NCI-H2196 treated with DMSO at 0.1 percent for 48 hours (cell line): Measurements from ENCODE around the gene ABHD6.
"Not testable (repeated sequence)": the region's sequence is repeated elsewhere in the genome, so short reads cannot be mapped to it uniquely, and the experiment has no call there.

Experiments used
- DNase-seq: peaks from one replicate; lab custom pipeline; 2025; ENCODE audit not compliant: unreplicated experiment; lab: John Stamatoyannopoulos, UW

The ABHD6 gene, protein sequence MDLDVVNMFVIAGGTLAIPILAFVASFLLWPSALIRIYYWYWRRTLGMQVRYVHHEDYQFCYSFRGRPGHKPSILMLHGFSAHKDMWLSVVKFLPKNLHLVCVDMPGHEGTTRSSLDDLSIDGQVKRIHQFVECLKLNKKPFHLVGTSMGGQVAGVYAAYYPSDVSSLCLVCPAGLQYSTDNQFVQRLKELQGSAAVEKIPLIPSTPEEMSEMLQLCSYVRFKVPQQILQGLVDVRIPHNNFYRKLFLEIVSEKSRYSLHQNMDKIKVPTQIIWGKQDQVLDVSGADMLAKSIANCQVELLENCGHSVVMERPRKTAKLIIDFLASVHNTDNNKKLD

DNA sequence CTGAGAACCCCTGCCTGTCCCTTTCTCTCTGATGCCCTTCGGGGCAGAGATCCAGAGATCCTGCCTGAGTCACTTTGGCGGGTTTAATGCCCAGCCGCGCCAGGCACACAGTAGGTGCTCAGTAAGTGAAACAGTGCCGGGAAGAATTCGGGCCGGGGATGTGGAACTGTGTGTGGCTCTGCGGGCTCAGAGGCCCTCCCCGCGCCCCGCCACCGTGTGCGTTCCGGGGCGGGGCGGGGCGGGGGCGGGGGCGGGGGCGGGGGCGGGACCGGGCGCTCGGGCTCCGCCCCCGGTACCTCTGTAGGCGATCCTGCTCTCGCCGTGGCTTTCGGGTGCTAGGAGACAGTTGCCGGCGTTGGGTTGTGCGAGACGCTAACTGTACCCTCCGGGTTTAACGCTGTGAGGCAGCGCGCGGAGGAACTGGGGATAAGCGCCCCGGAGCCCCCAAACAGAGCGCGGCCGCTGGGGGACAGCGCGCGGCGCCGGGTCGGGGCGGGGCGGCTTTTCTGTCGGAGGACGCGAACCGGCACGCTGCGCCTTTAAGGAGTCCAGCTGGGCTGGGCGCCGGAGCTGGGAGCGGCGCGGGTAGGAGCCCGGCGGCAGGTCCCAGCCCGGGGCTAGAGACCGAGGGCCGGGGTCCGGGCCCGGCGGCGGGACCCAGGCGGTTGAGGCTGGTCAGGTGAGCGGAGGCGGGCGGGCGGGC, at the start of gene ABHD6:
Gene ABHD6 (plus strand): TSS at position 555 of the 703 bp plus-strand sequence. CDS start 18,795 bp downstream, outside the sequence.
- DNase-seq, result peak; percentile 20

DNA sequence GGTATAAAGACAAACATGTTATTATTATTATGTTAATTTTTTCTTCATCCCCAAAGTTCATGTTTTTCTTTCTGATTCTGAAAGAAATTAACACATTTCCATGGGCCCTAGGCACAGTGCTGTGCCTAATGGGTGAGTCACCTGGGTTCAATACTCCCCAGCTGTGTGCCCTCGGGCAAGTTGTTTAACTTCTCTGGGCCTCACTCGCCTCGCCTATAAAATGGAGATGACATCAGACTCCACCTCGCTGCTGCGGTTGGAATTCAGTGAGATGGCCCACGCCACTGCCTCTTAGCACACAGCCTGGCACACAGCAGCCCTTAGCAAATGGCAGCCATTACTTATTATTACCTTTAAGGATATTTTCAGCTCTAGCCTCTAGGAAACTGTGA, 49.4 kb upstream of the ABHD6 start:
- no peak for DNase-seq

DNA sequence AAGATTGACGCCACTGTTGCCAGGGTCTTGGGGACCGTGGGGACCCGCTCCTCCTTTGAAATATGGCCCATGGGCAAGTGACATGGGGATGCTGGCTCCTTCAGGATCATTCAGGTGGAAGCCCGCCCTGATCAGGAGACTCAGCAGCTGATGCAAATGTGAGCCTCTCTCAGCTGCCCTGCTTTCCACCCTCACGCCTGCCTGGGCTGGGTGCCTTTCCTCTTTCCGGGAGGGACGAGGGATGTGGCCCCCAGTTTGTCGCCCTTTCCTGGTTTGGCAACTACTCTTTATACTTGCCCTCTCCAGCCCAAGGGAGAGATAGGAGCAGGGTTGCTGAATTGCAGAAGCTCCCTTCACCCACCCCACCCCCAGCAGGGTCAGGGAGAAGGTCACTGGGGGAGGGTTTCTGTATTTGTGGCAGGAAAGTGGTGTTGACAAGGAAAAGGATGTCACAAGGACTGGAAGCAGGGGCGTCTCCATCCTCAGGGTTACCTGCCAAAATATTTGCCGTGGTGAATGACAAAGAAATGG, 48.6 kb upstream of the ABHD6 start:
- no peak for DNase-seq

DNA sequence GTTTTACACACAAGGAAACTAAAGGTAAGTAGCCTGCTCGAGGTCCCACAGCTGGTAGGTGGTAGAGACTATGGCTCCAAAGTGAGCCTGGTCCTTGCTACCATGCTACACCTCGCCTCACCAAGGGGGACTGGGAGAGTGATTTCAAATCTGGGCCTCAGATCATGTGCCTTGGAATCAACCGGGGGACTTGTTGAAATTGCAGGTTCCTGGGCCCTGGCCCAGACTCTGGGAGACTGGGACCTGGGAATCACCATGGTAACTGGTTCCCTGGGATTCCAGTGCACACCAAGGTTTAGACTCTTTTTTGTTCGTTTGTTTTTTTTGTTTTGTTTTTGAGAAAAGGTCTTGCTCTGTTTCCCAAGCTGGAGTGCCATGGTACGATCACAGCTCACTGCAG, 47.9 kb upstream of the ABHD6 start:
- no peak for DNase-seq

DNA sequence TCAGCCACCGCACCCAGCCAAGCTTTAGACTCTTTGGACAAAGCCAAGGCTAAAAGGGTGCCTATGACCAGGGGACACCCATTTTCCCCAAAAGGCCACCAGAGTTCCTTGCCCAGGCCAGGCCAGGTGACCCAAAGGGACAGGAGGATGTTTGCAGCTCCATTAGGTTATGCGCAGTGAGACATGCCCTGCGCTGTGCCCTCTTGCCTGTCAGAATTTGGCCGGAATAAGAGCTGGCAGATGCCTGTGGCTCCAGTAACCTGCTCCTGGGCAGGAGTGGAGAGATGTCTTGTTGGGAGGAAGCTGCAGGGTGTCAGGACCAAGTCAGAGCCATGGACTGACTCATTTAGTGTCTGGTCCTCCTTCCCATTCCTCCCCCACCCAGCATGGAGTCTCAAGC, 47.3 kb upstream of the ABHD6 start:
- DNase-seq, result no peak

DNA sequence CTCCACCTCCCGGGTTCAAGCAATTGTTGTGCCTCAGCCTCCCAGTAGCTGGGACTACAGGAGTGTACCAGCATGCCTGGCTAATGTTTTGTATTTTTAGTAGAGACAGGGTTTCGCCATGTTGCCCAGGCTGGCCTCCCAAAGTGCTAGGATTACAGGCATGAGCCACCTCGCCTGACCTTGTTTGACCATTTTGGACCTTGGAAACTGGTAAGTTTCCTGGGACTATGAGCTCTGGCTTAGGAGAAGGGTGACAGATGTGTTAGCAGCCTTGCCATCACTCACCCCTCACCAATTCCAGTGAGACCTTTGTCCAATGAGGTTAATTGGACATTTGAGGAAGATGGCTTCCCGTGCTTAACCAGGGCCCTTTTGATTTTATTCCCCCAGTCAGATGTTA, 46.7 kb upstream of the ABHD6 start:
- DNase-seq, result no peak

DNA sequence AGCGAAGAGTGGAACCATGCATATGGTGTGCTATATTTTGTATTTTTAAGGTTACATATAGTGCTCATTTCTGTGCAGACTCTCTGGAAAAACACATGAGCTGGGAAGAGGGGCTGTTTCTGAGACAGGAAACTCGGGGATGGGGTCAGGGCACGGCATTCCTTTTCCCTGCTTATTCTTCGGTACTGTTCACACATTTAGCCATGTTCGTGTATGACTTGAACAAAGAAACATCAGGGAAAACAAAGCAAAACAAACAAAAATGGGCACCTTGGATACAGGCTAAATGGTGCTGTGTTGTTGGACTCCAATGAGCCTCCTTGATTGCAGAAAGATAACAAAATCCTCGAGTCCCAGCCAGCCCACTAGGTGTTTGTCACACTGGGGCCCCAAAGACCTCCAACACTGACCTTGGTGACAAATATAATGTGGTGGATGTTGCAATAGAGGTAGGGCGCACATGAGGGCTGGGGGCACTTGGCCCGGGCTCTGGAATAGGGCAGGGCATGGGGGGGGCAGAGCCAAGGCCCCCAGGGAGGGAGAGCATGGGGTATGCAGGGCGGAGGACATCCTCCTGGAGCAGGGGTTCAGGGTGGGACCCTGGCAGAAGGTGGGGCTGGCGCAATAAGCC, 46.1 kb upstream of the ABHD6 start:
- no peak for DNase-seq

DNA sequence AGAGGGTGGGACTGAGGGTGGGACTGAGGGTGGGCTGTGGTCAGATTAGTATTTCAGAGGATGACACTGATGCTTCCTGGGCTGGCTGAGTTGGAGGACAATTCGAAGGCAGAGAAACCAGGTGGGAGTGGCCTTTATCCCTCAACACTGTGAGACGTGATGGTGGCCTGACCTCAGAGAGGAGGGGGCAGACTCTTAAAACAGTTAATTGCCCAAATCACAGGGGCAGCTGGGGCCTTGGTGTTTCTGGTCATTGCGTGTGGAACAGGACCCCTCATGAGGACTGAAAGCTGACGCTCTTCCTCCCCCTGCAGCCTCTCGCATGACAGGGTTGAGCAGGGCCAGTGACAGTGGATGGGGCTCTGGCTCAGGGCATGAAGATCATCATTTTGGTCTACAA, 45.5 kb upstream of the ABHD6 start:
- no peak for DNase-seq

DNA sequence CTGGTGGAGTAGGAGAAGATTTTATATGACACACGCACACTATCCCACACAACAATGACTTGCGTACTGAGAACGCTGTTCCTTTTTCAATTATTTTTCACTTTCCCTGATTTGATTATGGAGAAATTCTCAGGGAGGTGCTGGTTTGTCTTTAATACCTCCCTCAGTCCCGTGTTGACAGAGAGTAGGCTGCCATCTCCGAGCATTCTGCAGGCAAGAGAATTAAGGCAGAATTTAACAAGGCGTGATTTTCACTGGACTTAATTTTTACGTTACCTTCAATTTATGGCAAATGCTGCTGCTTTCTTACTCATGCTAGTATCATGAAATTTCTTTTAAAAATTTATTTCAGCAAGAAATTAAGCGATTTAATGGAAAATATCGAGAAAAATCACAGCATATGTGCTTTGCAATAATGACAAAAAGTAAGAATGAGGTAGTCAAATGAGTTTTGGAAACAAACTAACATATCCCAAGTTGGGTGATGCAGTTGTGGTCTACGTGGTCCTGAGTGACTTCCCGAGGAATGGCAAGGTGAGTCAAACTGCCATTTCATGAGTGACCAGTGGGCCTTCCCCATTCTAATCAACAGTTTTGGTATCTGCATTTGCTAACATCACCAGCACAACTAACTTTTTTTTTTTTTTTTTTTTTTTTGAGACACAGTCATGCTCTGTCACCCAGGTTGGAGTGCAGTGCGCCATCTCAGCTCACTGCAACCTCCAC, 43.7 kb upstream of the ABHD6 start:
- DNase-seq, result no peak

DNA sequence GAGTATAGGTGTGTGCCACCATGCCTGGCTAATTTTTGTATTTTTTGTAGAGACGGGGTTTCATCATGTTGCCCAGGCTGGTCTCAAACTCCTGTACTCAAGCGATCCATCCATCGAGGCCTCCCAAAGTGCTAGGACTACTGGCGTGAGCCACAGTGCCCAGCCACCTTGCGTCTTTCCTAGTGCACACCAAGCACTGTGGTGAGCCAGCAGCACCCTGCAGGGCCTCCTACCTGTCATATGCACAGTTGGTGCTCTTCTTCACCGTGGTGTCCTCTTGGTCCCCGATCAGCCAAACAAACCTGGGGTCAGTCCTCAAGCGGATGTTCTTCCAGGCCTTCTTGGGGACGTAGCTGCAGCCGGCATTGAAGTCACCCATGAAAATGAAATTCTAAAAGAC, 40.0 kb upstream of the ABHD6 start:
- DNase-seq, result no peak

DNA sequence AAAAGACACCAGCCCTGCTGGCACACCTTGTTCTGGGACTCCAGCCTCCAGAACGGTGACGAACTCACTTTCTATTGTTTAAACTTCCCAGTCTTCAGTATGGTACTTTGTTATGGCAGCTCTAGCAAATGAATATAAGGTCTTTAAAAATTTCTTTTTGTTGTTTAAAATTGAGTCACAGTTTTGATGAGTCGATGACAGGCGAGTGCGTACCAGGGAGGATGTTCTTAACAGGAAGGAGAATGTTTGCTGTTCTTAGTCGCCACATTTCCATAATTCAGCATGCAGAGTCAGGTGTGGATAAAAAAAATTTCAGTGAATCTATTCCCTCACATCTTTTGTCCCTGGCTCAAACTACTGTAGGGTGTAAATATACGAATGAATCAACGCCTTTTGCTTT, 39.2 kb upstream of the ABHD6 start:
- DNase-seq, result no peak

DNA sequence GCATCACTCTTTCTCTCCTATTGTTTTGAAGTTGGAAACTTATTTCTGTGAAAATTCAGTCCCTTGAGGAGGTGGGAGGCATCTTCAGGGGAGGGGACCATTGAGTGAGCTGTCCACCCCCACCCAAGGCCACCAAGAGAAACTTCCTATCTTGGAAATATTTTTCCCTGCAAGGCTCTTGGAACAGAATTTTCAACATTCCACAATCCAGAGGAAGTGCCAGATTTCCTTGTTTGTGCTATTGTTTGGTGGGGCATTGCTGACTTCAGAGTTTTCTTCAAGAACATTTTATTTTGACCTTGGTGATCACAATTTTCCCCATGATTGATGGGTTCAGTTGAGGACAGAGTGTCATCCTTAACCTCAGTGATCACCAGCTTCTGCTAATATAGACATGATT, 38.8 kb upstream of the ABHD6 start:
- DNase-seq, result no peak

DNA sequence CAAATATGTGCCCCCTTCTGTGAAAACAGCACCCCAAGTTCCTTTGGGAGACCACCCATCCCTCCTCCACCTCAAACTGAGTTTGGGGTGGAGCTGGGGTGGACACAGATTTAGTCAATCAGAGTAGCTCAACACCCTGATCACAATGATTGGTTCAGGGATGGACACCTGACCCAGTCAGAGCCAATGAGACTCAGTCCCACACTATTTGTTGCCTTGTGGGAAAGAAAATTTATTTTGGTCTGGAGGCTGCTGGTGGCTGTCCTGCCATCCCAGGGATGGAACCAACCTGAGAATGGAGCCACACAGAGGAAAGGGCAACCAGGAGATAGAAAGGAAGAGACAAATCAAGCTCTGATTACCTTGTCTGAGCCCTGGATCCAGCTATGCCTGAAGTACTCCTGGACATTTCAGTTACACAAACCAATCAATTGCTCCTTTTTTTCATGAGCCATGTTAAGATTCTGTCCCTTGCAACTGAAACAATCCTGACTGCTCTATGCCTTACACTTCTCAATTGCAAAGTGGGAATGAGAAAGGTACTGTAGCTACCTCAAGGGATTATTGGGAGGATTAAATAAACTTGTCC, 37.4 kb upstream of the ABHD6 start:
- DNase-seq, result no peak

DNA sequence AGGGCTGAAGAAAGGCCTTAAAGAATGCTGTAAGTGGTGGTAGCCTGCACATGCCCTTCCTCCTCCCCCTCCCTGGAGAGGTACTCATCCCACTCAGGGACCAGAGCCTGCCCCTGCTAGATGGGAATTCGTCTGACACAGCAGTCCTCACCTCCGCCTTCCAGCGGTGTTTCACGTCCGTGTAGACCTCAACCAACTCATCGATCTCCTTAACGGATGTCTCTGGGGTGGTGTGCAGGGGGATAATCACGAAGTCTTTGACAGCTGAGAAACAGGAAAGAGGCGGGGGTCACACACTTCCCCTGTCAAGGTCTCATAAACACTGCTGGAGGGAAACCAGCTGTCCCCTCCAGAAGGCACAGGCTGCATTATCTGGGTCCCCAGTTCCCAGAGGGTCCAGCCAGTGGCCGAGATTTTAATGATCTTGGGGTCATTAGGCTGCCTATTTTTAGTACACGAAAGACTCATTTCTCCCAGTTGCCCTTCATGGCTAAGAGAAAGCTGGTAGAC, 36.7 kb upstream of the ABHD6 start:
- DNase-seq, result no peak

DNA sequence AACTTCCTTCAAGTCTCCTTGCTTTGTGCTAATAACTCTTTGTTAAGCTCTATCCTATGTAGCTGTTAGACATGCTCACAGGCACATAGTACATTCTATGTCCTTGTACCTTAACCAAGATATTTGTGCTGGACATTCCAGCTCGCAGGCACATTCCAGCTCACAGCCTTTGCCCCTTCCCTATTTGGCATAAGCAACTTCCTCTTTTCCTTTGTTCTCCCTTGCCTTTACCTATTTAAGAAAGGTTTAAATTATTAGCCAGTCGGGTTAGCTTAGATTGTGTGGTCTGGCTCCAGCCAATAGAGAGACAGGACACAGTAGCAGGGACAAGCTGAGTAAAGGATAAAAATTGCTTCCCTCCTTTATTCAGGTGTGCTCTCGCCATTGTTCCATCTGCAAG, 36.1 kb upstream of the ABHD6 start:
- not testable (repeated sequence) for DNase-seq

DNA sequence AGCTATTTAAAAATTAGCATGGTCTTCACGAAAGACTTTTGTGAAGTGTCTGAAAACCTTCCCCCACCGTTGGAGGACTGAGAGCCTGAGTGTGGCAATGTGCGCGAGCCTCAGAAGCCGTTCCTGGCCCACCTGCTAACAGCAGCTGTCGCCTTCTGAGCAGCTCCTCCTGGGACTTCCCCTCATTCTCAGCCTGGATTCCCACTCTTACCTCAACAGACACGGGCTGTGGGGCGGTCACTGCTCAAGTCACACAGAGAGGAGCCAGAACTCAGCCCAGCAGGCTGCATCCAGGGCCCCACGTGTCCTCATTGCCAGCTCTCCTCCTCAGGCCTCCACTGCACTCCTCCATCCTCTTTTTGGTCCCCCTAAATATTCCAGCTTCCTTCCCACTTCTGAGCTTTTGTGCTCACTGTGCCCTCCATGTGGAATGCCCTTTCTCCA, 34.7 kb upstream of the ABHD6 start:
- no peak for DNase-seq

DNA sequence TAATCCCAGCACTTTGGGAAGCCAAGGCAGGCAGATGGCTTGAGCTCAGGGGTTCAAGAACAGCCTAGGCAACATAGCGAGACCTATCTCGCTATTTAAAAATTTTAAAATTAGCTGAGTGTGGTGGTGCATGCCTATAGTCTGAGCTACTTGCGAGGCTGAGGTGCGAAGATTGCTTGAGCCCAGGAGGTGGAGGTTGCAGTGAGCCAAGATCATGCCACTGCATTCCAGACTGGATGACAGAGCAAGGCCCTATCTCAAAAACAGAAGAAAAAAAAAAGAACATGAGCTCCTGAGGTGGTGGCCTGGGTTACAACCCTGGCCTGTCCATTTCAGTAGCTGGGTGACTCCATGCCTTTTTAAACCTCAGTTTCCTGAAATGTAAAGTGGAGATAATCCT, 34.1 kb upstream of the ABHD6 start:
- no peak for DNase-seq

DNA sequence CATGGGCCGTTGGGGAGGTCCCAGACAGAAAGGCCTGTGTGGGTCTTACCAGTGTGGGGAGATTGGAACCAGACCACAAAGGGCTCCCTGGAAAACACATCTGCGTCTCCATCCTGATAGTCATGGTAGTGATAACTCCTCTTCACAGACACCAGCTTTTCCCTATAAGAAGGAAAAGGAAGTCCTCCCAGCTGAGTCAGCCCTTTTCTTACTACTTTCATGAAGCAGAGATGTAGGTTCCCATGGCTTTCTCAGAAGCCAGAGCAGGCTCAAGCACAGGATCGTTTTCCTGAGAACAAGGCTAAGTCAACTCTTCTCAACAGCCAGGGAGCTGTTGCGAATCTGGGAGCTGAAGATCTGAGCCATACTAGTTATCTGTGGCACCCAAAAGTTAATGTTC, 32.9 kb upstream of the ABHD6 start:
- DNase-seq, result no peak

DNA sequence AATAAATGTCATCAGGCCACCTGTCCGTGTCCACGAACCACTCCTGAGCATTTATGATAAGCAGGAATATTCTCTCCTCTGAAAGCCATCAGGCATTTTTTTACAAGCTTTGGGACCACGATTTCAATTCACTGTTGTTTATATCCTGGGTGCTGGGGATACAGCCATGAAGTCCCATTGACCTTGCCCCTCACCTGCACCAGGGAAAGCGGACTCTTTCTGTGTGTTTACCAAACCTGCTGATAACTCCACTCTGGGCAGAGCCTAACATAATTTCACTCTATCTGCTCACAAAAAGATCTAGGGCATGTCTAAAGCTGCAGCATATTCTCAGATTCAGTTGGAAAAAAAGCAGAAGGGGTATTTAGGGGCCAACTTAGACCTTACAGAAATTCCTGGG, 31.6 kb upstream of the ABHD6 start:
- DNase-seq, result no peak

DNA sequence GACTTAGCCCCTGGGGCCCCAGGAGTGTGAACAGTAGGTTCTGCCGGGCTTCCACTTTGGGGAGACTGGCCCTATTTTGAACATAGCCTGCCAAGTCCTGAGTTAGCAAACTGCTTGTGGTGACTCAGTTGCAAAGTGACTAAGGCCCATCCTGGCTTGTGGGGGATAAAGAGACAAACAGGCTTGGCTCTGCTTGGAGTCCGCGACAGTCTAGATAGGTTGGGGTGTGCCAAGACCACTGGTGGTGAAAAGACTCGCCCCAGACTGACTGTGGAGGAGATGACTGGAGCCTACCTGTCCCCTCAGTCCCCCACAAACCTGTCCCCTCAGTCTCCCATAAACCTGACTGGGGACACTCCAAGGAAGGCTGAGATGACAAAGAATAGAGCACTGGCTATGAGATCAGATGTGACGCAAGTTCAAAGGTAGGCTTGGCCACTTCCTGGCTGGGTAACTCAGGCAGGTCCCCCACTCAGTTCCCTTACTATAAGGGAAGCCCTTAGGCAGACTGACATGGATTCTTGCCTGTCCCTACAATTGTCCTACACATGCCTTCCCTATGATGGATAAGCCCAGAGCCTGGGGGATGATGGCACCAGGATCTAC, 31.1 kb upstream of the ABHD6 start:
- no peak for DNase-seq
